ENCODE results near the gene TREML2.

DNA sequence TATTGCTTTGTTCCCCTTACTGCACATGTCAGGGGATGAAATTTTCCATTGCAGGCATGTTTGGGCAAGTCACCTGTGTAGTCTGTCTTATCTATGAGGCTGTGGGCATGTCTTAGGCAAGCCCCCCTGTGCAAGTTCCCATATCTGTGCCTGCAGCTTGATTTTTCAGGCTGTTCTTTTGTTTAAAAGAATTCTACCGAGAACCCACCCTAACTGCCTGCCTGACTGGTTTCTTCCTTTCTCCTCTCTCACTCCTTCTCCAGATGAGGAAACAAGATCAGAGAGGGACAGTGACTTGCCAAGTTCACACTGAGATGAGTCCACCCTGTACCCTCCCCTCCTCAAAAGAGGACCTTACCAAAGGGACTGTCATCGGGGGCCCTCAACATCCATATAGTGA lies 11.0 kb downstream of the TREML2 start:
- TF ChIP-seq, protein P1, sequence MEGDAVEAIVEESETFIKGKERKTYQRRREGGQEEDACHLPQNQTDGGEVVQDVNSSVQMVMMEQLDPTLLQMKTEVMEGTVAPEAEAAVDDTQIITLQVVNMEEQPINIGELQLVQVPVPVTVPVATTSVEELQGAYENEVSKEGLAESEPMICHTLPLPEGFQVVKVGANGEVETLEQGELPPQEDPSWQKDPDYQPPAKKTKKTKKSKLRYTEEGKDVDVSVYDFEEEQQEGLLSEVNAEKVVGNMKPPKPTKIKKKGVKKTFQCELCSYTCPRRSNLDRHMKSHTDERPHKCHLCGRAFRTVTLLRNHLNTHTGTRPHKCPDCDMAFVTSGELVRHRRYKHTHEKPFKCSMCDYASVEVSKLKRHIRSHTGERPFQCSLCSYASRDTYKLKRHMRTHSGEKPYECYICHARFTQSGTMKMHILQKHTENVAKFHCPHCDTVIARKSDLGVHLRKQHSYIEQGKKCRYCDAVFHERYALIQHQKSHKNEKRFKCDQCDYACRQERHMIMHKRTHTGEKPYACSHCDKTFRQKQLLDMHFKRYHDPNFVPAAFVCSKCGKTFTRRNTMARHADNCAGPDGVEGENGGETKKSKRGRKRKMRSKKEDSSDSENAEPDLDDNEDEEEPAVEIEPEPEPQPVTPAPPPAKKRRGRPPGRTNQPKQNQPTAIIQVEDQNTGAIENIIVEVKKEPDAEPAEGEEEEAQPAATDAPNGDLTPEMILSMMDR (IDR thresholded peaks at IDR 0.05; ENCODE audit: low read depth, low read length) = no peak
- no peak for TF ChIP-seq EZH2phosphoT487 (IDR thresholded peaks at IDR 0.05; ENCODE audit: low read depth)
